Rectal smooth muscle tissue (tissue), 1 donor: ENCODE results near the gene GMDS.

ENCODE experiments used
- H3K27ac ChIP-seq: one replicate; pipeline ENCODE4 v1.7.0; 2013; ENCODE audit warnings: low read depth, low read length, inconsistent platforms
- H3K27me3 ChIP-seq: one replicate; pipeline ENCODE4 v1.7.0; 2013; ENCODE audit warnings: low read length; ENCODE audit not compliant: control insufficient read depth, insufficient read depth
- H3K36me3 ChIP-seq: one replicate; pipeline ENCODE4 v1.7.0; 2013; ENCODE audit warnings: low read length; ENCODE audit not compliant: control insufficient read depth, insufficient read depth
- H3K4me1 ChIP-seq: one replicate; pipeline ENCODE4 v1.7.0; 2013; ENCODE audit warnings: low read length; ENCODE audit not compliant: control insufficient read depth, insufficient read depth
- H3K4me3 ChIP-seq: one replicate; pipeline ENCODE4 v1.7.0; 2013; ENCODE audit warnings: low read length
- H3K9ac ChIP-seq: one replicate; pipeline ENCODE4 v1.7.0; 2013; ENCODE audit warnings: low read length

GMDS gene

DNA sequence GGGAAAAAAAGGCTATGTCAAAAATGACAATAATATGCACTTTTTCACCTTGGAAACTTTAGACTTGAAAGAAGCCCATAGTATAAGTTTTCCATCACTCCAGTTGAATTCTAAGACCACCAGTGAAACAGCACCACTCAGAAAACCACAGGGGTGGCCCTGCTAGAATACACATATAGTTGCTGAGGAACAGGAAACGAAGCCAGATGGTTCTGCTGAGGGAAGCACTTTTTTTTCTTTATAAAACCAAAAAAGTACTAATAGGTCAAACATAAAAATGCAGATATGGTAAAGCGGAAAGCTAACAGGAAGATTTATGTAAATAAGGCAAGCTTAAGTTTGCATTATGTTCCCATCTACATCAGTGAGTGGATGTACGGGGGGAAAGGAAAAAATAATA is 331.8 kb downstream of the GMDS start:
- Histone ChIP-seq H3K36me3 (no peaks in the 10 kb centered on the region), H3K27me3 (no peaks in the 10 kb centered on the region), H3K9ac (no peak overlapping the region), H3K27ac (no peak overlapping the region), H3K4me1 (no peaks in the 10 kb centered on the region), H3K4me3 (no peak overlapping the region)

DNA sequence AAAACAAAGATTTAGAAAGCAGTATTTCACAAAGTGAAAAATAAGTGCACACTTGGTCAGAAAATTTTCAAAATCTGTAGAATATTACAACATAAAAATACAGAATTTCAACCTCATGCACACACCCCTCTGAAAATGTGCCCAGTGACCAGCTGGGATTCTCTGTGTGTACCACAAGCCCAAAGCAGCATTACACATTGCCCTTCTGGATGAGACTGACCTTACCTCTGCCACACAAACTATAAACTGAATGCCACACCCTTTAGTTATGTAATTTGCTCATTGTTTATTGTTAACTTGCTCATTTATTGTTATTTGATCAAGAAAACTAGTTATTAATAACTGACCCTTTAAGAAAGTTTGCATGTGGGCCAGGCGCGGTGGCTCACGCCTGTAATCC is 332.7 kb downstream of the GMDS start:
- Histone ChIP-seq H3K27ac (no peak overlapping the region), H3K4me1 (no peaks in the 10 kb centered on the region), H3K9ac (no peak overlapping the region), H3K36me3 (no peaks in the 10 kb centered on the region), H3K4me3 (no peak overlapping the region), H3K27me3 (no peaks in the 10 kb centered on the region)

DNA sequence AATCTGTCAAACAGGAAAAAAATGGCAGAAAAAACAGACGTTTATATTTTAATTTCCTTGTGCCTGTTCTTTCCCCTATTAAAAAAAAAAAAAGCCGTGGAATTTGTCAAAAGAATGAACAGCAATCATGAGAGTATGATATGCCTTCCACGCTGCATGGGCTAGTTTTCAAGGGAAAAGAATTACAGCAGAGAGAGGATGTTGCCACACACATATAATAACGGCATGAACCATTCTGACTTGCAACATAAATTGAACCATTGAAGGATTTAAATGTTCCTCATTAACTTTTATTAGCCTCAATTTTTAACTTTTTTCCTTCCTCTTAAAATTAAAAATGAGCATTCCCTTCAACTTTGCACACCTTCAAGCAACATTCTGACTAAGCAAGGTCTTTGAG is 333.9 kb downstream of the GMDS start:
- no peak overlapping the region for H3K27ac ChIP-seq
- H3K4me1 ChIP-seq = no peaks in the 10 kb centered on the region
- no peaks in the 10 kb centered on the region for H3K27me3 ChIP-seq
- no peak overlapping the region for H3K4me3 ChIP-seq
- H3K36me3 ChIP-seq = no peaks in the 10 kb centered on the region
- H3K9ac ChIP-seq = no peak overlapping the region

DNA sequence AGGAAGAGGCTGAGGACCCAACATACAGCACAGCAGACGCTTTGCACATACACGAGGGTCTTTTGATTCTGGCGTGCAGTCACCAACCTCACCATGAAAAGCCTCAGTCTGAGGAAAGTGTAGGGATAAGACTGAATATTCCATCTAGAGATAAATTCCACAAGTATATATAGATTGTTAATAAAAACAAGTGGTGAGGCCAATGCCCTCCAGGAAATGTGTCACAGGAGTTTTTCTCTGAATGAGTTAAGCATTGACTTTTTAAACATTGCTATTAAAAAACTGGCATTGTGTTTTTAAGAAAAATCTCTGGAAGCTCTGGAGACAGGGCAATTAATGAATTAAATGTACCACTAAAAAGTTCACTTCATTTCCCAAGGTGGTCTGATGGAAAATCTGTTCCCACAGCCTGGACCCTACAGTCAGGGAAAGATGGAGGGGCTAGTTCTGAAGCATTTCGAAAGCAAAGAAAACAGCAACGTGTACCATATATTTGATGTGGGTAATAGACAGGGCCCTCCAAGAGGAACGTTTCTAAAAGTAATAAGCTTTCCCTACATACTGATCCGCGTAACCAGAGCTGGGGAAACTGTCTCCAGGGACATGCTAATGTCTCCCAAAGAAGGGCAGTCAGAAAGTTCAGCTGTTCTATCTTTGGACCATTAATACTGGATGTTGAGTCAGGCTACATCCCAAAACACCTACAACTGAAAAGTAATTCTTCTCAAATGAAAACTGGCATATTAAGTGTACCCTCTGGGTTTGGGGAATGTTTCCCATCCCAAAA is 334.6 kb downstream of the GMDS start:
- H3K27me3 ChIP-seq = no peaks in the 10 kb centered on the region
- H3K4me3 ChIP-seq = no peak overlapping the region
- no peaks in the 10 kb centered on the region for H3K36me3 ChIP-seq
- no peaks in the 10 kb centered on the region for H3K4me1 ChIP-seq
- no peak overlapping the region for H3K27ac ChIP-seq
- H3K9ac ChIP-seq = no peak overlapping the region

DNA sequence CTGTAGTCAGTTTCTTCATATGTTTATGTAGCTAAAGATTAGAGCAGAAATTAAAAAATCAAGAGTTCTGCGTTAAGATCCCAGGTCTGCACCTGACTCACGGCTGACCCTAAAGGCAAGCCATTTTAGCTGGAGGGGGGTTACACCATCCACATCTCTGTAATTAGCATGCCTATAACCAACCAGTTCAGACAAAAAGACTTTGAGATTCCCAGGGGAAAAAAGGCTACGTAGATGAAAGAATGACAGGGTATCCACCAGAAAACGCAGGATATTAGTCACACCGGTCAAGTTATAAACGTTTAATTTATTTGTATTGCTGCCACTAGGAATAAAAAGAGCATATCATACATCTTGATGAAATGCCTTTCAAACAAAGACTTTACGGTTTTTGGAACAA is 336.6 kb downstream of the GMDS start:
- Histone ChIP-seq H3K36me3 (no peaks in the 10 kb centered on the region), H3K4me1 (no peaks in the 10 kb centered on the region), H3K9ac (no peak overlapping the region), H3K27ac (no peak overlapping the region), H3K27me3 (no peaks in the 10 kb centered on the region), H3K4me3 (no peak overlapping the region)

DNA sequence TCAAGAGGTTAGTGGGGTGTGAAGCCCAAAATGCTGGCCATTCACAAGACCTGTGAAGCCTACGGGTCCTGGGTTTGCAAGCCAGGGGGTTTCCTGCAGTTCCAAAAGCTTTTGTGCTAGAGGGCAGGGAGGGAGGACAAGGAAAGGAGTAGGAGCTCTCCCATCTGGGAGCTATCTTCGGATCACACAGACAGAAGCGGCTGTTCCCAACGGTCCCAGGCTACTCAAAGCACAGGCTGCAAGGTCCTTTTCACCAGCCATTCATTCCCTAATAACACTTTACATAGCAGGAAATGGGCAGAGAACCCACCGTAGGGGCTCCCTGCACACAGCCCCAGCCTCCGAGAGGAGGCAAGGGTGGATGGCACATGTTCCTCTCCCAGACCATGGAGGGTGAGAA is 338.8 kb downstream of the GMDS start:
- H3K27ac ChIP-seq = no peak overlapping the region
- H3K36me3 ChIP-seq = no peaks in the 10 kb centered on the region
- H3K27me3 ChIP-seq = no peaks in the 10 kb centered on the region
- no peak overlapping the region for H3K4me3 ChIP-seq
- no peak overlapping the region for H3K9ac ChIP-seq
- H3K4me1 ChIP-seq = no peaks in the 10 kb centered on the region

DNA sequence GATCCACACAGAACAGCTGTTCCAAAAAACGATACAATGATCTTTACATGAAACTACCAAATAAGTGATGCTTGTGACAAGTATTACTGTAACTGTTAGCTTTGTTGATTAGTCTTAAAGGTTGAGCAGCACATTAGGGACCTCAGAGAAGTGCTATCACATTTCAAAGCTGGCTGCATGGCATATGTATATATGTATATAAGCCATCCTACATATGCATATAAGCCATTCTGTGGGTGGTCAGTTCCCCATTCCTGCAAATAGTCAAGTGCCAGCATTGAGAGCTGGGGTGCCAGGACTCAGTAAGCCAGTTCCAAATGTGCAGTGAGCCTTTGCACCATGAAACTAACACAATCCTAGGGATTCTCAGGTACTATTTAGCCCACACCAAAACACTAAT is 339.4 kb downstream of the GMDS start:
- Histone ChIP-seq H3K9ac (no peak overlapping the region), H3K27me3 (no peaks in the 10 kb centered on the region), H3K4me3 (no peak overlapping the region), H3K36me3 (no peaks in the 10 kb centered on the region), H3K4me1 (no peaks in the 10 kb centered on the region), H3K27ac (no peak overlapping the region)

DNA sequence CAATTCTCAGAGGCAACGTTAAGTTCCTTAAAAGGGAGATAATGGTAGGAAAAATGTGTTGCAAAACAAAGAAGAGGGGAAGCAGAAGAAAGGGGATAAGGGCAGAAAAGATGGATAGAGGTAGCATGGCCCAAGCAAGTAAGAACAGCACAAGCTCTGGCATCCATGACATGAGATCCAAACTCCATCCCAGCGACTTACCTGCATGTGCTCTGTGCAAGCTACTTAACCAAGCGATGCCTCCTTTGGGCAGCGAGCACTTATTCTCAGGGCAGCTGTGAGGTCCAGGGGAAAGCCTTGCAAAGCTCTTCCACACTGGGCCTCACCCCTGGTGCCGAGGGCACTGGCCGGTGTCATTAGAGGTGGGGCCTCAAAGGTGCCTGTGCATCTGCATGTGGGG is 340.5 kb downstream of the GMDS start:
- no peaks in the 10 kb centered on the region for H3K27me3 ChIP-seq
- H3K36me3 ChIP-seq = no peaks in the 10 kb centered on the region
- H3K27ac ChIP-seq = no peak overlapping the region
- H3K9ac ChIP-seq = no peak overlapping the region
- no peak overlapping the region for H3K4me3 ChIP-seq
- no peaks in the 10 kb centered on the region for H3K4me1 ChIP-seq

DNA sequence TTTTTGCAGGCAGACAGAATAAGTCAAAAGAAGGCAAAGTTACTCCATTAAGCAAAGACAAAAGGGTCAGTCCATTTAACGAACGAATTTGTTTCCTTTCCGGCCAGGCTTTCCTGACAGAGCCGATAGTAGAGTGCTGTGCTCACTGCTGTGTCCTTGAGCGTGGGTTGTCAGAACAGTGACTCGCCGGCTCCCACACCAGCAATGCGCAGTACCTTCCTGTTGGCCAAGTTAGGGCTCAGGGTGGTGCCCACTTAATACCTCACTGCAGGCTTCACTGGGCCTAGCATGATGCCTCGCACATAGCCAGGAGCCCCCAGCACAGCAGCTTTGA is 341.0 kb downstream of the GMDS start:
- H3K9ac ChIP-seq = no peak overlapping the region
- H3K27me3 ChIP-seq = no peaks in the 10 kb centered on the region
- no peak overlapping the region for H3K4me3 ChIP-seq
- no peak overlapping the region for H3K27ac ChIP-seq
- no peaks in the 10 kb centered on the region for H3K36me3 ChIP-seq
- no peaks in the 10 kb centered on the region for H3K4me1 ChIP-seq

DNA sequence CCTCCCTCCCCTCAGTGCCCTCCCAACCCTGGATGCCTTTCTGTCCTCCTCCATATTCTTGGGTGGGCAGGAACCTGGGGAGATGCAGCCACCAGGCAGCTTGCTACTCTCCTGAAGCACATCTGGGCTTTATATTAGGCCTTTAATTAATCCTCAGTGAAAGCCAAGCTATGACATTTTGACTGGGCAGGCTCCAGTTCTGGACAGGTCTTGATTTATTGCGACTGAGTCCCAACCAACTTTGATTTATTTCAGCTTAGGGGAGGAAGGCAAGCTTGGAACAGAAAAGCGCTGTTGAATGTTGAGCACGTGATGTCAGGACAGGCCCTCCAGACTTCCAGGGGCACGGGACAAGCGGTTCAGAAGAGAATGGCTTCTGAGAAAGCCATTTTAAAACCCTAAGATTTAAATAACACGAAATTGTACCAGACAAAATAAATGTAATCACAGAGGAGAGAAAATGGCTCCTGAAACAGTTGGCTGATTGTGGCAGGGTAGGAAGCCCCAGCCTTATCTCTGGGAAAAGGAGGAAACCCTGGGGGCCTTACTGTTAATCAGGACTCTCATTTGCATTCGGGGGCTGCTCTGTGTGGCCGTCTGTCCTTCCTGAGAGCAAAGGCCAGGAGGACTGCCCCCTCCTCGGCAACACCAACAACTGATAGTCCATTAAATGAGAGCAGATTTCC is 341.5 kb downstream of the GMDS start:
- no peaks in the 10 kb centered on the region for H3K4me1 ChIP-seq
- H3K9ac ChIP-seq = no peak overlapping the region
- H3K27ac ChIP-seq = no peak overlapping the region
- no peak overlapping the region for H3K4me3 ChIP-seq
- H3K27me3 ChIP-seq = no peaks in the 10 kb centered on the region
- H3K36me3 ChIP-seq = no peaks in the 10 kb centered on the region

DNA sequence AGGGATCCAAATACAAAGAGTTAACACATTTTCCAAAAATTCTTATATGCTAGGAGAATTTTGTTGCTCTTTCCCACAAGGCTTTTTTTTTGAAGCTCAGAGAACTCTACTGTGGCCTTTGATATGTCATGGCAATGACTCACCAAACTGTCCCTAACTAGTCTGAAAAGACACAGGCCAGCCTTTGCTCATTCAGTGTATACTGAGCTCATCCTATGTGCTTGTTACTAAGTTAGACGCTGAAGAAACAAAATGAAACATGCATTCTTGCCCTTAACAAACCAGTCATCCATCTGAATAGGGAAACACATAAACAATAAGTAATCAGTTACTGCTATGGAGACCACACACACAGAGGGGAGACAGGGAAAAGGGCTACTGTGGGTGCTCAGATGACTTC is 343.8 kb downstream of the GMDS start:
- Histone ChIP-seq H3K9ac (no peak overlapping the region), H3K4me3 (no peak overlapping the region), H3K4me1 (no peaks in the 10 kb centered on the region), H3K27me3 (no peaks in the 10 kb centered on the region), H3K36me3 (no peaks in the 10 kb centered on the region), H3K27ac (no peak overlapping the region)

DNA sequence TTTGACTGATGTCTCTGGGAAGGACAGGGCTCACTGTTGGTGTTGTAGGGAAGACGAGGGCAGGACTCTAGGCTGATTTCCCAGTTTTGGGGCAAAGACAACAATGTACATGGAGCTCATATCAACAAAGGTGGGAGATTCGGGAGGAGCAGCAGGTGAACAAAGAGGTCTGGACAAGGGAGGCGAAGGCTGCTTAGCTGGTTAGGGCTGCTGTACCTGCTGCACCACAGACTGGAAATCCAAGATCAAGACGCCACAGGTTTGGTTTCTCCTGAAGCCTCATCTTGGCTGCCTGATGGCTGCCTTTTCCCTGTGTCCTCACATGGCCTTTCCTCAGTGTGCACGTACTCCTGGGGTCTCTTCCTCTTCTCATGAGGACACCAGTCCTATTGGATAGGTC is 348.5 kb downstream of the GMDS start:
- Histone ChIP-seq H3K4me1 (no peaks in the 10 kb centered on the region), H3K4me3 (no peak overlapping the region), H3K36me3 (no peaks in the 10 kb centered on the region), H3K27ac (no peak overlapping the region), H3K9ac (no peak overlapping the region), H3K27me3 (no peaks in the 10 kb centered on the region)

DNA sequence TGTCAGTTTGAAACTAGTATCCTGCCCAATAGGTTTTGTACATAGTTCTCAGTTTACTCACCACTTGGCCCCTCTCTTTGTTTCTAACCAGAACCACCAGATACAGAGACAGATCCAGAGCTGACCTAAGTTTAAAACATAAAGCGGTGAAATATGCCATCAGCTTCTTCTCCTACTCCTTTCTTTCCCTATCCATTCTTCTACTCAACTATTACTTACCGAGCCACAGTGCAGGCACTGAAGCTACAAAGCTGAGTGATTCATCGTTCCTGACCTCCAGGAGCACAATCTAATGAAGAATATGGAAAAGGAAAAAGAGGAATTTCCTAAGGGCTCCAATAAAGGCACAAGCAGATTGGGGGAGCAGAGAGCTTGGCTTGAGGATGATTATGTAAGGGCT is 349.7 kb downstream of the GMDS start:
- H3K36me3 ChIP-seq = no peaks in the 10 kb centered on the region
- H3K4me1 ChIP-seq = no peaks in the 10 kb centered on the region
- no peaks in the 10 kb centered on the region for H3K27me3 ChIP-seq
- no peak overlapping the region for H3K9ac ChIP-seq
- H3K4me3 ChIP-seq = no peak overlapping the region
- H3K27ac ChIP-seq = no peak overlapping the region
